GM18867 (cell line): ENCODE data around the gene INSC.

Experiments used
- ATAC-seq: cut with Tn5 transposase; IDR thresholded peaks from one replicate; pipeline ENCODE4 v1.9.1; 2021; ENCODE audit warnings: mild to moderate bottlenecking, moderate library complexity; ENCODE audit not compliant: unreplicated experiment

INSC gene

DNA sequence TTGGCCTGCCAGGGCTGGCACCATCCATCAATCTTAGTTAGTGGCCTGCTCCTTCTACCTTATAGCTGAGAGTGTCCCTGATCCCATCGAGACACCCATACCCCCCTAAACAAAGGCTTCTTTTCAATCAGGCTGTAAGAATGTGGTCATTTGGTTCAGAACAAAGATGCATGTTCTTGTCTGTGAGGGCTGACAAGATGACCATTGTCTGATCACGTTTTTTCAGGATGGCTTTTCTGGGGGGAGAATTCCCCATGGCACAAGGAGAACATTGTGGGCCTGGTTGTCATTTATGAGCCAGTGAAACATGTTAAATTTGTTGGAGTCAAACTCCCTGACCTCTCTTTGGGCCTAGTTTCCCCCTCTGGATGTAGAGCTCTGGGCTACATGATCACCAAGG lies 160.4 kb downstream of the INSC start:
- ATAC-seq, result no peak

DNA sequence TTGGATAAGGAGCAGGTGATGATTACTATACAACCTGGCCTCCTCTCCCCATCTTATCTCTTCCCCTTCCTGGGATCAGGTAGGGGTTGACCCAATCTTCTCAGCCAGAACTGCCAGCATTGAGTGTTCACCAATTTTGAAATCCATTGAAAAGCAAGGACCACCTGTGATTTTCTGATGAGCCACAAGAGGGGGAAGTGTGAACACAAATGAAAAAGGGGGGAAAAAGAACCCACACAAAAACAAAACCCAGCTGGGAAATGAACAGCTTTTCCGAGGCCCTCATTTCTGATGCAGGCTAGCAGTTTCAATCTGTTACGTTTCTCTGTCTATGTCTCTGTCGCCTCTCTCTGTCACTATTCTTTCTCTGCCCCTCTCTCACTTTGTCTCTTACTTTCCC lies 161.9 kb downstream of the INSC start:
- ATAC-seq, result no peak

GRCh38 chr11:15278128-15278527 lies 163.4 kb downstream of the INSC start:
- ATAC-seq, result no peak

GRCh38 chr11:15280393-15280792 lies 165.7 kb downstream of the INSC start:
- ATAC-seq, result no peak

DNA sequence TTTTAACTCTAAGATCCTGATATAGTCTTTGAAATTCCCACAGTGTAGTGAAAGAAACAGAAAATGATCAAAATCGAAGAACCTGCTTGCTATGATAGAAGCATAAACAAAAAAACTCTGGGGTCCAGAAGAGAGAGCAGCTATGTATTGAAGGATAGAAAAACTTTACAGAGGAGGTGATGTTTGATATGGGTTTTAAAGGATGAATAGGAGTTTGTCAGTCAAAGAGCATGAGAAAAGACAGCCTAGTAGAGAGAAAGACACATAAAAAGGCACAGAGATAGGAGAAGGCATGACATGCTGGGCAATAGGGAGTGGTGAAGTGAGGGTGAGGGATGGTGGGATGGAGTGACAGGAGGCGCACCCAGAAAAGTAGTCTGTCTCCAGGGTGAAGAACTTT lies 168.0 kb downstream of the INSC start:
- no peak for ATAC-seq

- ATAC-seq, result no peak
These were observed 171.7 kb downstream of the INSC start for GRCh38 chr11:15286465-15286864.

DNA sequence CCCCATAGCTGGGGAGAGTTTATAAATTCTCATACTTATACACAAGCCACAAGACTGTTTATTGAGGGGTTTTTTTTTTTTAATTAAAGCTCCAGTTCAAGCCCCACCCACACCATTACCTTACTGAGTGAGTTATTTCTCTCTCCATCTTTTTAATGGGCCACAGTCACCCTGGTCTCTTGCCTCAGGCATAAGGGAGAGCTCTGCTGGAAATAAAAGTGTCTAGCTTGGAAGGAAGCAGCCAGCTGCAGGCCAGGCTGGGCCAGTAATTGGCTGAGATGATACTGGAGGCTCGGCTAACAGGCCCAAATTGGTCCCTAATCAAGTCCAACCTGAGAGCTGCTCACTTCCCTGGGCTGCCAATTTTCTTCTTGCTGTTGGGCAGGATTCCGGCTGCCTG lies 174.1 kb downstream of the INSC start:
- ATAC-seq, result no peak

DNA sequence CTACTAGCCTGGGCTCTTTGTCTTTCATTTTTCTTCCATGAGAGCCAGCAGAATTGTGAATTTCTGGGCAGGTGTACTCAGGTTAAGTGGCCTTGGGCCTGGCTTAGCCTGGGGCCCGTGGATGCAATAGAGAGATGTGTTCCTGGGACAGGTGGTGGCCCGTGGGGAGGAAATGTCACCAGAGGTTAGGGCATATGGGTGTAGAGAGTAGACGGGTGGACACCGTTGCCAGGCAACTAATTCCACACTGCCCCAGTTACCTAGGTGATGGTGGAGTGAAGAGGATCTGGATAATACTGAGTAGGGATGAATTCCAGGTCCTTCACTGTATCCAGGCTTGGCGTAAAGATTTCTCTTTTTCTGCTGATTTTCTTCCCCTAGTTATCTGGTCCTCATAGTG lies 175.0 kb downstream of the INSC start:
- no peak for ATAC-seq

- no peak for ATAC-seq
These were observed 177.2 kb downstream of the INSC start for GRCh38 chr11:15291885-15292284.

- ATAC-seq, result no peak
These were observed 179.4 kb downstream of the INSC start for GRCh38 chr11:15293975-15294620.

DNA sequence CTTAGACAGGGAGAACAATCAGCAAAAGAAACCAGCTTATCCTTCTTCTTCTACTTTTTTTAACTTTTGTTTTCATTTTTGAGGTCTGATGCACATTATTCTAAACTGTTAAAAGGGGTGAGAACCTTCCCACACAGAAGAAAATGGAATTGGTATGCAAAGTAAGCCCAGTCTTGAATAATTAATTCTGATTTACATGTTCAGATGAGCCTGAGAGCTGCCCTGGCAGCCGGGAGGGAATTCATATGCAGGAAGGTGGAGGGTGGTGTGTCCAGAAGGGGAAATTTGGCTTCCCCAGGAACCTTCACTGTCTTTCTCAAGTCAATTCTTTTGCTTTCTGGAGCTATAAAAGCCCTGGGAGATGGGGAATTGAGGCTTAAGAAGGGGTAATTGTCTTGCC lies 181.0 kb downstream of the INSC start:
- no peak for ATAC-seq
